HL-60/S4 treated with phorbol 12-myristate 13-acetate at 8.2 ng/mL for 4 days and 3 days (cell line): Measurements from ENCODE around the gene COPA.

Experiments used
- in situ Hi-C: fragments of 300-500 bp; cut with MboI; formaldehyde crosslinking; loops from 2 replicates; pipeline ENCODE4 v1.15.0; 2022; ENCODE audit warnings: low sequenced_read_pairs

Gene COPA

GRCh38 chr1:160363010-160363409 is 20.0 kb upstream of the COPA start:
- in situ Hi-C loops = no loop called here

GRCh38 chr1:160362168-160362957 is 19.3 kb upstream of the COPA start:
- in situ Hi-C loops = no loop called here

GRCh38 chr1:160361814-160362167 is 18.7 kb upstream of the COPA start:
- in situ Hi-C loops = no loop called here

- in situ Hi-C loops = no loop called here
Observed at GRCh38 chr1:160361199-160361598, 18.1 kb upstream of the COPA start.

GRCh38 chr1:160360227-160360695 is 17.2 kb upstream of the COPA start:
- in situ Hi-C loops = no loop called here

- in situ Hi-C loops = no loop called here
Observed at GRCh38 chr1:160359559-160360226, 16.6 kb upstream of the COPA start.

GRCh38 chr1:160358073-160358472 is 15.0 kb upstream of the COPA start:
- in situ Hi-C loops = no loop called here

GRCh38 chr1:160357286-160358002 is 14.4 kb upstream of the COPA start:
- in situ Hi-C loops = no loop called here

- in situ Hi-C loops = no loop called here
Observed at GRCh38 chr1:160354388-160354985, 11.4 kb upstream of the COPA start.

- in situ Hi-C loops = no loop called here
Observed at GRCh38 chr1:160353223-160353622, 10.2 kb upstream of the COPA start.

- in situ Hi-C loops = no loop called here
Observed at GRCh38 chr1:160352555-160352954, 9.5 kb upstream of the COPA start.

GRCh38 chr1:160351629-160352028 is 8.6 kb upstream of the COPA start:
- in situ Hi-C loops = no loop called here

GRCh38 chr1:160346958-160347357 is 3.9 kb upstream of the COPA start:
- in situ Hi-C loops = no loop called here

GRCh38 chr1:160346463-160346862 is 3.4 kb upstream of the COPA start:
- in situ Hi-C loops = no loop called here

- in situ Hi-C loops = no loop called here
Observed at GRCh38 chr1:160344936-160345335, 1.9 kb upstream of the COPA start.

- in situ Hi-C loops = no loop called here
Observed at GRCh38 chr1:160344241-160344640, 1.2 kb upstream of the COPA start.

- in situ Hi-C loops = no loop called here
Observed at GRCh38 chr1:160342526-160342925, 524 bp downstream of the COPA start.

- in situ Hi-C loops = no loop called here
Observed at GRCh38 chr1:160340866-160341265, 2.2 kb downstream of the COPA start.

GRCh38 chr1:160340146-160340545 is 2.9 kb downstream of the COPA start:
- in situ Hi-C loops = no loop called here

GRCh38 chr1:160338580-160338979 is 4.5 kb downstream of the COPA start:
- in situ Hi-C loops = no loop called here

GRCh38 chr1:160332516-160332915 is 10.5 kb downstream of the COPA start:
- in situ Hi-C loops = no loop called here
